Small intestine (tissue), 4 donors: ENCODE results near the gene KLKB1. TPM values are rescaled to one million over a fixed set of nuclear protein-coding genes. Genes with fewer than 3 reads are reported as not detected.

Source experiments
- polyA plus RNA-seq, 4 donors: library from polyadenylated mRNA; stranded (reverse) in 3 of 4; unstranded in 1 of 4; fragments of 200-250 nt in 3 of 4; fragments of 120-200 nt in 1 of 4; gene quantifications; one replicate each; pipeline versions ENCODE4 v1.2.1 to v1.2.3, GENCODE V29; 2013
- donor health status: healthy with polysubstance abuse.
- donor health status: Bipolar disorder and iron deficiency.
- donor health status: healthy.

Gene KLKB1
- polyA plus RNA-seq, 4 donors = 1.2 to 25.0 (median 9.7) TPM

Other genes with a start within 250 kb of the KLKB1 start
- gene TLR3, start 158.4 kb upstream of the KLKB1 start, polyA plus RNA-seq = 1 to 10 TPM; 2.7 to 5.4 (median 3.5) TPM
- 10 to 100 TPM in 2 of 4 donors, 1 to 10 TPM in 2; 6.8 to 12.9 (median 9.5) TPM for gene FAM149A, start 122.8 kb upstream of the KLKB1 start, polyA plus RNA-seq
- 10 to 100 TPM; 19.5 to 49.9 (median 25.8) TPM for gene CYP4V2, start 35.9 kb upstream of the KLKB1 start, polyA plus RNA-seq
- gene F11, start 38.7 kb downstream of the KLKB1 start, polyA plus RNA-seq = 10 to 100 TPM in 2 of 4 donors, 1 to 10 TPM in 1, under 1 TPM in 1; 0.53 to 25.1 (median 11.8) TPM